ENCODE measurements around the gene MT1A. TPM values are rescaled to one million over a fixed set of nuclear protein-coding genes. Genes with fewer than 3 reads are reported as not detected.

MT1A gene
- total RNA-seq: 0.89 and 4.3 TPM in 2 replicates

GRCh38 chr16:56637814-56638750 is at the start of gene MT1A:
TSS of gene MT1A (plus strand) at chr16:56638666. CDS start at chr16:56638739, 73 bp downstream.
- DNase-seq (ENCODE audit: low read depth): no peak

GRCh38 chr16:56588781-56589140 is 49.7 kb upstream of the MT1A start:
- DNase-seq (ENCODE audit: low read depth): no peak

- no peak for DNase-seq (ENCODE audit: low read depth)
These were observed 49.1 kb upstream of the MT1A start, which contains the start of gene MT3 for GRCh38 chr16:56589141-56590039. TSS of gene MT3 (plus strand) at chr16:56589528. CDS start at chr16:56589591, 63 bp downstream.

GRCh38 chr16:56591377-56592060 is 46.9 kb upstream of the MT1A start:
- DNase-seq (ENCODE audit: low read depth): no peak

- no peak for DNase-seq (ENCODE audit: low read depth)
These were observed 44.7 kb upstream of the MT1A start for GRCh38 chr16:56593573-56594291.

DNA sequence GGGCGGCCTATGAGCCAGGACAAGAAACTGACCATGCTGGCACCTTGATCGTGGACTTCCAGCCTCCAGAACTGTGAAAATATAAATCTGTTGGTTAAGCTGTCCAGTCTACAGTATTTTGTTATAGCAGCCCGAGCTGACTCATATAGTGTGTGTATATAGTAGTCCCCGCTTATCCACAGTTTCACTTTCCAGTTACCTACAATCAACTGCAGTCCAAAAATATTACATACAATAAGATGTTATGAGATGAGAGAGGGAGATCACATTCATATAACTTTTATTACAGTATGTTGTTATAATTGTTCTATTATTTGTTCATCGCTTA is 44.2 kb upstream of the MT1A start:
- no peak for DNase-seq (ENCODE audit: low read depth)

- DNase-seq (ENCODE audit: low read depth): peak; percentile 30
These were observed 38.0 kb upstream of the MT1A start for GRCh38 chr16:56600398-56600999.

GRCh38 chr16:56601325-56601724 is 37.1 kb upstream of the MT1A start:
- no peak for DNase-seq (ENCODE audit: low read depth)

GRCh38 chr16:56603589-56603988 is 34.9 kb upstream of the MT1A start:
- peak; percentile 48 for DNase-seq (ENCODE audit: low read depth)

GRCh38 chr16:56604966-56605365 is 33.5 kb upstream of the MT1A start:
- no peak for DNase-seq (ENCODE audit: low read depth)

DNA sequence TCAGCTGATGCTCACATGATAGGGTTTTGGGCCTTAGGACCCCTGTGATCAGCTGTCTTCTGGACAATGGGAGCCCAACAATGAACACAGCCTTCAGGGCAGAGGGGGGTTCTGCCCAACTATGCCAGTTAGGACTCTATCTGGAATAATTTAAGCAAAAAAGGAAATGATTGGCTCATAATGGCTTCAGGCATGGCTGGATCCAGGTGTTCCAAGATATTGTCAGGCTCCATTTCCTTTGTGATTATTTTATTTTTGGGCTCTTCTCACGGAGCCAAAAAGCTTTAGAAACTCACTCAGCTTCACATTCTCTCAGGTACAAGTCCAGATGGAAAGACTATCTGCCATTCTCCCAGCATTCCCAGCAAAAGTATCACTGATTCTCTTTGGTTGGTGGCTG is 33.0 kb upstream of the MT1A start:
- no peak for DNase-seq (ENCODE audit: low read depth)

DNA sequence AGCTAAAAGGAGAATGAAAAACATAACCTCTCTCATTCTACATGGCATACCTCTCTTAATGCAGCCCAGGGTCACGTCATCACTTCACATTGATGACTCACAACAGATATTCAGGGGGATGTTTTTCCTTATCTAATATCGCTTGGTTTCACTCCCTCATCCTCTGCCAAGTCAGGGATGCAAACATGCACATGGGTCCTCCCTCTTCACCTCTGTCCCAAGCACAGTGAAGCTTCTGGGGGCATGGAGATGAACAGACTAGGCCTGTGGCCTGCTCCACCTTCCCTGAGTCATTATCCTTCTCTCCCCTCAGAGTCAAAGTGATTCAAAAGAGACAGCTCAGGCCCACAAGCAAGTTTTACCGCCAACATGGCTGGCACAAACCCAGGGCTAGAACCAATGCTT is 32.4 kb upstream of the MT1A start:
- no peak for DNase-seq (ENCODE audit: low read depth)

DNA sequence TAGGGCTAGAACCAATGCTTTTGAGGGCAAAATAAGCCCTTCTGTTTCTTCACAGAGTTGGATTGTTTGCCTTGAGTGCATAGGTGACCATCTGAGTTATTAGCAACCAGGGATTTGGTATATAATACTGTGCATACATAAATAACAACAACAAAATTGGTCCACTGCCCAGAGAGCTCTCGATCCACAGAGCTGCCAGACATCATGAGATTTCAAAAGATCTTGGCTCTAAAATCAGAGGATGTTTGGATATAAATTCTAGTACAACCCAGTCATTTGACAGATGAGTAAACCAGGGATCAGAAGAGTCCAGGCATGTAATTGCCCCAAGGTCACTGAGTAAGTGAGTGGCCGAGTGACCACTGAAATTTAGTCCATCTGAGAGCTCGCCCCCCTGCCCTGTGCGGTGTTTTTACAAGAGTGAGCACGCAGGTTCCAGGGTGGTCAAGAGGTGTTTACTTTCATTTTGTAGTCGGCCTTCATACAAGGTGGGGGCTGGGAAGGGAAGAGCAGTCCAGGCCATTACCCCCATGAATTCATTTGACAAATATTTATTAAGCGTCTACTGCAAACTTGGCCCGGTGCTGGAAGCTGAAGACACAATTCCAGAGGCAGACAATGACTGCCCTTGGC is 31.9 kb upstream of the MT1A start:
- DNase-seq (ENCODE audit: low read depth): peak; percentile 92

DNA sequence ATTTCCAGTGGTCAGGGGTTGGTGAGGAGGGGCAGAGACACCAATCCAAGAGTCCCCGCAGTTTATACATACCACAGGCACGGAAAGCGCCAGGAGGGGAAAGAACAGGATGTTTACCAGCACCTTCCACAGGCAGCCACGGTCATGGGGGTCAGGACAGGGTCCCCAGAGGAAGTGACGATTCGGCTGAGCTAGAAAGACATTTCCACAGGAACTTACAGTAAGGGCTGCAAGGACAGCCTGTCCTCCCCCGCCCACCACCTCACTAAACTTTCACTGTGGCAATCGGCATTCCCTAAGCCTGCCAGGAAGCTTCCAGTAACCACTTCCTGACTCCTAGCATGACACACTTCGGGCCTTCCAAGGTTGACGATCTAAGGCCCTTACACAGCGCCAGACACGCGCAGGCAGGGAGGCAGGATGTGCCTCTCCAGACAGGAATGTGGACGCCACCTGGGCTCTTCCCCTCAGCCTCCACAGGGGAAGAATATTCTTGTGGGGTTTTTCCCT is 31.3 kb upstream of the MT1A start:
- peak; percentile 99 for DNase-seq (ENCODE audit: low read depth)

DNA sequence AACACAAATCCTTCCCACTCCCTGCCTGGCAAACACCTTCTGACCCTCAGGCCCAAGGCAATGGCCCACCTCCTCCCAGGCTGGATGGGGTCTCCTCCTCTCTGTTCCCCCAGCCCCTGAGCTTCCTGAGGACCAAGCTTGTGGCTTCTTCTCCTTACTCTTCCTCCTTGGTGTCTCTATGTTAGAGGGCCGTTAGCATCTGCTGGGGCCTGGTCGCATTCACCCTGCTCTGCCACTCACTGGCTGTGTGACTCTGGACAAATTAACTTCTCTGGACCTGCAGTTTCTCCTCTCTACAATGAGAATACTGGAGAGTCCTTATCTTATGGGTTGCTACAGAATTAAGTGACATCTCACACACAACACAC is 30.8 kb upstream of the MT1A start:
- DNase-seq (ENCODE audit: low read depth): no peak

DNA sequence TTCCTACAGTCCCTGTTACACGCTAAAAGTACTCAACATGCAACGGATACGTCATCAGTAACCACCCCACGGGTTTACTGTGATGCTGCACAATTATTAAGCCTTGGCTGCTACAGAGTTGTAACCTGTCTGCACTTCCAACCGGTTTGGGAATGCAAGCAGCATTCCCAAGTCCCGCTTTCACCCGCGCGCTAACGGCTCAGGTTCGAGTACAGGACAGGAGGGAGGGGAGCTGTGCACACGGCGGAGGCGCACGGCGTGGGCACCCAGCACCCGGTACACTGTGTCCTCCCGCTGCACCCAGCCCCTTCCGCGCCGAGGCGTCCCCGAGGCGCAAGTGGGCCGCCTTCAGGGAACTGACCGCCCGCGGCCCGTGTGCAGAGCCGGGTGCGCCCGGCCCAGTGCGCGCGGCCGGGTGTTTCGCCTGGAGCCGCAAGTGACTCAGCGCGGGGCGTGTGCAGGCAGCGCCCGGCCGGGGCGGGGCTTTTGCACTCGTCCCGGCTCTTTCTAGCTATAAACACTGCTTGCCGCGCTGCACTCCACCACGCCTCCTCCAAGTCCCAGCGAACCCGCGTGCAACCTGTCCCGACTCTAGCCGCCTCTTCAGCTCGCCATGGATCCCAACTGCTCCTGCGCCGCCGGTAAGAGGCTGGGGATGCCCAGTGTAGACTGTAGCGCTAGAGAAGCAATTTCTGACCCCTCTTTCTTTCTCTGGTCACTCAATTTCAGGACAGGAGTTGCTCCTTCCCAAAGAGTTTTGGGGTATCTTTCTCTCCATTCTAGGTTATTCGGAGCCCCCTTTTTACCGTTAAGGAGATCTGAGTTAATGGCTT is 30.2 kb upstream of the MT1A start, which contains the start of gene MT2A:
Gene MT2A, plus strand, starts transcription at position 542 of the 833 bp plus-strand sequence. Its CDS starts 72 bp downstream, at position 614.
- DNase-seq (ENCODE audit: low read depth): peak; percentile 89

- DNase-seq (ENCODE audit: low read depth): no peak
These were observed 29.5 kb upstream of the MT1A start for GRCh38 chr16:56608876-56609462.

GRCh38 chr16:56609463-56609921 is 29.0 kb upstream of the MT1A start:
- peak; percentile 85 for DNase-seq (ENCODE audit: low read depth)

Data from renal cortical epithelial cell (primary cell).